ENCODE results near the gene CDH24. TPM values are rescaled to one million over a fixed set of nuclear protein-coding genes. Genes with fewer than 3 reads are reported as not detected.

CDH24 gene
- total and polyA plus RNA-seq, 8 donors = 1.2 to 14.3 (median 3.7) TPM; not detected in 1

DNA sequence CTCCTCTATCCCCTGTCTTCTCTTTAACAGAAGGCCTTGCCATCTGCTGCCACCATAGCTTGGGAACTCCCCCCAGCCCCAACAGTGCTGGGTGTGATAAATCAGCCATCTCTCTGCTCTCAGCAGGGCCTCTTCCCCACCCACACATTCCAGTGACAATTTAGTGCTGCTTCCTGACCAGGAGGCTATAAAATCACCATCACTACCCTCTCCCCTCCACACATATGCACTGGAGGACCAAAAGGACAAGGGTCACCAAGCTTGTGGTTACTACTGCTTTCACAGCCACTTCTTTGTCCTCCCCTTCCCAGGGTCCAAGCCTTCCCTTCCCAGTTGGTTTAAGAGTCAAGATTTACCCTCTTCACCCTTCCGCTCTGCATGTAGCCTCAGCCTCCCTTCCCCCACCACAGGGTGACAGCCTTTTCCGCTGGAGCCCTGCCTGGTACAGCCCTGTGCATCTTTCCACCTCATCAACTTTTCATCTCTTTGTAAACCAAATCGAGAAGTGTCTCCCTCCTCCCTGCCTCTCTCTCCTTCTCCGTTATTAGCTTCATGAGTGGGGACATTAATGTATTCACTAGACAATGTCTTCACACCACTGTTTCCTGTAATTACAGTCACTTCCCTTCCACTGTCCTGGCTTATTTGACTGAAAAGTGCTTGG, 32.0 kb downstream of the CDH24 start:
- WGBS, 5 donors = 76 to 83% (median 79%) methylated on average over 4 of the region's 4 CpGs
- intact Hi-C loops (cut with DNase I; ENCODE audit: low total_unique reads) = no loop called here

DNA sequence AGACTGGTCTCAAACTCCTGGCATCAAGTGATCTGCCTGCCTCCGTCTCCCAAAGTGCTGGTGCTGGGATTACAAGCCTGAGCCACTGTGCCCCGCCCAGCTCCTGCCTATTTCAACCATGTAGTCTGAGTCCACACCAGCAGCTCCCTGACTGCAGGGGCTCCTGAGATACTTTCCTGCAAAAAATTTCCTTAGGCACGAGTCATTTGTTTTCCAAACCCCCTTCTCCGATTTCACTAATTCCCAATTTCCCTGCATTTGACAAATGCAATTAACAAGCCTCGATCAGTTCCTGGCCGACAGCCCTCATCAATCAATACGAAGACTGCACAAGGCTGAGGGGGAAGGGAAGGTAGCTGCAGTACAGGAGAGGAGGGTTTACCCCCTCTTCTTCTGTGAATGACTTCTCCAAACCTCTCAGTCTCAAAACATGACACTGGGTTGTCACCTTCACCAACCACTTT, 32.7 kb downstream of the CDH24 start:
- DNase-seq = no peak
- Histone ChIP-seq H3K9me3 (no peaks in the 10 kb centered on the region), H3K27ac (no peak overlapping the region), H3K36me3 (peaks cover 15 to 71% (median 57%) of the 10 kb centered on the region in 4 donors), H3K4me1 (peaks cover 0 to 19% (median 8%) of the 10 kb centered on the region in 4 donors), H3K4me3 (no peak overlapping the region), H3K27me3 (no peaks in the 10 kb centered on the region)
- intact Hi-C loops (cut with DNase I; ENCODE audit: low total_unique reads) = no loop called here
- TF ChIP-seq POLR2AphosphoS5 (IDR thresholded peaks at IDR 0.05) = no peak
- no peak for TF ChIP-seq EP300 (IDR thresholded peaks at IDR 0.05)
- TF ChIP-seq, protein P1, sequence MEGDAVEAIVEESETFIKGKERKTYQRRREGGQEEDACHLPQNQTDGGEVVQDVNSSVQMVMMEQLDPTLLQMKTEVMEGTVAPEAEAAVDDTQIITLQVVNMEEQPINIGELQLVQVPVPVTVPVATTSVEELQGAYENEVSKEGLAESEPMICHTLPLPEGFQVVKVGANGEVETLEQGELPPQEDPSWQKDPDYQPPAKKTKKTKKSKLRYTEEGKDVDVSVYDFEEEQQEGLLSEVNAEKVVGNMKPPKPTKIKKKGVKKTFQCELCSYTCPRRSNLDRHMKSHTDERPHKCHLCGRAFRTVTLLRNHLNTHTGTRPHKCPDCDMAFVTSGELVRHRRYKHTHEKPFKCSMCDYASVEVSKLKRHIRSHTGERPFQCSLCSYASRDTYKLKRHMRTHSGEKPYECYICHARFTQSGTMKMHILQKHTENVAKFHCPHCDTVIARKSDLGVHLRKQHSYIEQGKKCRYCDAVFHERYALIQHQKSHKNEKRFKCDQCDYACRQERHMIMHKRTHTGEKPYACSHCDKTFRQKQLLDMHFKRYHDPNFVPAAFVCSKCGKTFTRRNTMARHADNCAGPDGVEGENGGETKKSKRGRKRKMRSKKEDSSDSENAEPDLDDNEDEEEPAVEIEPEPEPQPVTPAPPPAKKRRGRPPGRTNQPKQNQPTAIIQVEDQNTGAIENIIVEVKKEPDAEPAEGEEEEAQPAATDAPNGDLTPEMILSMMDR (IDR thresholded peaks at IDR 0.05) = no peak
- 68 to 82% (median 76%) methylated on average over 7 of the region's 7 CpGs for WGBS, 5 donors

More for the DNA sequence above, 32.0 kb downstream of the CDH24 start:
- Histone ChIP-seq H3K27ac (no peak overlapping the region), H3K36me3 (peaks cover 15 to 77% (median 63%) of the 10 kb centered on the region in 4 donors), H3K27me3 (no peaks in the 10 kb centered on the region), H3K9me3 (no peaks in the 10 kb centered on the region), H3K4me1 (peaks cover 0 to 19% (median 8%) of the 10 kb centered on the region in 4 donors), H3K4me3 (no peak overlapping the region)
- no peak for DNase-seq
- TF ChIP-seq, protein P1 (IDR thresholded peaks at IDR 0.05) = no peak
- TF ChIP-seq POLR2AphosphoS5 (IDR thresholded peaks at IDR 0.05) (no peak), EP300 (IDR thresholded peaks at IDR 0.05) (no peak), POLR2A (IDR thresholded peaks at IDR 0.05) (no peak)

GRCh38 chr14:23023795-23024152, 33.5 kb downstream of the CDH24 start:
- Histone ChIP-seq H3K4me1 (peaks cover 0 to 11% (median 5%) of the 10 kb centered on the region in 4 donors), H3K36me3 (peaks cover 15 to 62% (median 48%) of the 10 kb centered on the region in 4 donors), H3K4me3 (no peak overlapping the region), H3K27me3 (no peaks in the 10 kb centered on the region), H3K27ac (no peak overlapping the region), H3K9me3 (no peaks in the 10 kb centered on the region)
- WGBS, 5 donors = 83 to 96% (median 92%) methylated on average over 2 of the region's 2 CpGs
- no peak for DNase-seq
- no peak for TF ChIP-seq POLR2A (IDR thresholded peaks at IDR 0.05)
- TF ChIP-seq, protein P1 (IDR thresholded peaks at IDR 0.05) = no peak
- TF ChIP-seq EP300 (IDR thresholded peaks at IDR 0.05) = no peak
- no peak for TF ChIP-seq POLR2AphosphoS5 (IDR thresholded peaks at IDR 0.05)
- intact Hi-C loops (cut with DNase I; ENCODE audit: low total_unique reads) = no loop called here

DNA sequence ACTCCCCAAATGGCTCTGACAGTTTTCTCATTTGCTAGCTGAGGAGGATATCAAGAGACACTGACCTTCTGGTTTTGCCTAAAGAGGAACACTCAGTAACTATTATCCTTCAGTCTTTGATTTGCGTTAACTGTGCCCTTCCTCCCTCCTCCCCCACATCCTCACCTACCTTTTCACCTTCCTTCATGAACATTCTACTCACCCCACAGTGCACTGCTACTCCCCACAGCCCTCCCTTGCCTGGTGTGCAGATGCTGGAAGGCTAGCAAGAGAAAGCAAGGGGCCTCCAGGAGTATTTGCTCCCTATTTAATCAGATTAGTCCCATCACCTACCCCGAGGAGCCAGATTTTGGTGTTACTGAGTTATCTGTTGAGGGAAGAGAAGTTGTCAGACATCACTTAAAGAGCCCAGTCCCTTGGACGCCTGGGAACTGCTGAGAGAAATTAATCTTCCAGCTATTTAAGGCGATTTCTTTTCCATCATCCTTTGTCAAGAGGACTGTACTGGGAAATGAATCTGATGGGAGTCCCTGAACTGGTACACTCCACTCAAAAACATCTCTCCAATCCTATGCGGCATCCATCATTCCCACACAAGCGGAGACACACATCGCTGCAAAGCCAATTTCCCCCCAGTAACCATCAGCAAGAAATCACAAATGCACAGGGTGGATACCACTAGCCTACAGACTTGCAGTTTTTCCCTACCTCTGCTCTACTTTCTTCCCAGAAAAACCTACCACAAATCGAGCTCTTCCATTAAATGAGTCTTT, 34.1 kb downstream of the CDH24 start:
- intact Hi-C loops (cut with DNase I; ENCODE audit: low total_unique reads) = no loop called here
- 76 to 85% (median 83%) methylated on average over 8 of the region's 8 CpGs for WGBS, 5 donors
- H3K9me3 ChIP-seq = no peaks in the 10 kb centered on the region
- H3K4me1 ChIP-seq = peaks cover 0 to 5% (median 2%) of the 10 kb centered on the region in 4 donors
- no peak overlapping the region for H3K4me3 ChIP-seq
- H3K27ac ChIP-seq = no peak overlapping the region
- H3K36me3 ChIP-seq = peaks cover 15 to 57% (median 42%) of the 10 kb centered on the region in 4 donors
- no peaks in the 10 kb centered on the region for H3K27me3 ChIP-seq
- TF ChIP-seq EP300 (IDR thresholded peaks at IDR 0.05) = no peak
- TF ChIP-seq, protein P1 (IDR thresholded peaks at IDR 0.05) = no peak
- TF ChIP-seq POLR2A (IDR thresholded peaks at IDR 0.05) = no peak
- no peak for TF ChIP-seq POLR2AphosphoS5 (IDR thresholded peaks at IDR 0.05)
- no peak for DNase-seq

Measured in stomach (tissue), 9 donors.